Stimulated activated CD8-positive, alpha-beta memory T cell treated with anti-CD3 and anti-CD28 coated beads, Interleukin-4, amount 100 ng/mL, for 48 hours (primary cell): ENCODE data around the gene MTOR.
"Not testable (repeated sequence)": the region's sequence is repeated elsewhere in the genome, so short reads cannot be mapped to it uniquely, and the experiment has no call there.

Experiments
- DNase-seq: peaks from one replicate; pipeline ENCODE4 v3.0.0-alpha.2; 2020

Gene MTOR

DNA sequence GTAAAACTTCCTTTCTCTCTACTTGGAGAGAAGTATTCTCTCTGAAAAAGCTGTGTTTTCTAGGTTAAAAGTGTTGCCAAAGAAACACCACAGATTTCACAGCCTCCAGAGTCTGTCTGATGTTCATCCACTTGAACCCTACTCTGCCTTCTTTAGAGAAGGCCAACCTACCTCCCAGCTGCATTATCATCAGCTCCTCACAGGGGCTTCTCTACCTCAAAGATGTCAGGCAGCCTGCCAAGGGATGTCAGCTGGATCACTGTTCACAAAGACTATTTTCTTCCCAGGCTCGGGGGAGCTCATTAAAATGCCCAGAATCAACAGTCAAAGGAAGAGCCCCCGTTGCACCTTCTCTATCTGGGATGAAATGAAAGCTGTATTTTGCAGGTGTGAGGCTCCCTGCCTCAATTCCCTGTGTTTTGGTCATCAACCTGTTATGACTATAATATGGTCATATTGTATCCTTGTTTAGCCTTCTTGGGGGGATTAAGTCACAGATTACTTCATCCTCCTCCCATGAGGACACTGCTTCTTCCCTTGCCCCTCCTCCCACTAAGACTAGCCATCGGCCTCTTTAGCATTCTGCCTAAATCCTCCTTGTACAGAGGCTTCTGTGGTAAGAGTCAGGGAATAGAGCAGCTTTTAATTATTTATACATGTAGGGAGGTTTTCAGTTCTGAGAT lies 47.5 kb downstream of the MTOR start:
- DNase-seq: no peak

- DNase-seq: no peak
These were observed 50.3 kb downstream of the MTOR start for GRCh38 chr1:11211925-11212587.

- no peak for DNase-seq
These were observed 50.9 kb downstream of the MTOR start for GRCh38 chr1:11211461-11211860.

DNA sequence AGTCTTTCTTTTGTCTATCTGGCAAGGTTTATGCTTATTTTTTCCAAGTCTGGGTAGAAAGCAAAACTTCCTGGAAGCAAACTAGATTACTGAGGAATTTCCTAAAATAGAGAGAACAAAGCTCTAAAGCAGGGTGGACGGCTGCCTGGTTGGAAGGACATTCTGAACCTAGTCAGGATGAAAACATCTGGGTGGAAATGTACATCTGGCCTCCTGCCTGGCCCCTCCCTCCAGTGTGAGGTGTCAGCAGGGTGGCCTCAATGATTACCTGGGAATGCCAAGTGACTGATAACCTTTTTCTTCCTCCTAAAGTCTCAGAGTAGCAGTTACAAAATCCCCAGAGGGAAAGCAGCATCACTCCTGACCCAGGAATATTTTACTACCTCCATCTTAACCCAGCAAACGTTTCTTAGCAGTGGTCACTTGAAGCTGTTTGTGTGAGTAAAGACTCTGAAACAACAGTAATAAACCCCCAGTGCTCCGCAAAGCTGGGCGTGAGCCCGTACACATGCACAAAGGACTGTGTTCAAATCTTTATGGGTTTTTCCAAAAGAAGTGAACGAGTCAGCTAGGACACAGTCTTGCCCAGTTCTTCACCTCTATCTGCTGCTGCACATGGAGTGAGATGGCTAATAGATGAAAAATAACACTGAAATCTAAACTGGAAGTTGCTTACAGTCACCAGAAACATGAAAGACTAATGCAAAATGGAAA lies 54.3 kb downstream of the MTOR start:
- no peak for DNase-seq

DNA sequence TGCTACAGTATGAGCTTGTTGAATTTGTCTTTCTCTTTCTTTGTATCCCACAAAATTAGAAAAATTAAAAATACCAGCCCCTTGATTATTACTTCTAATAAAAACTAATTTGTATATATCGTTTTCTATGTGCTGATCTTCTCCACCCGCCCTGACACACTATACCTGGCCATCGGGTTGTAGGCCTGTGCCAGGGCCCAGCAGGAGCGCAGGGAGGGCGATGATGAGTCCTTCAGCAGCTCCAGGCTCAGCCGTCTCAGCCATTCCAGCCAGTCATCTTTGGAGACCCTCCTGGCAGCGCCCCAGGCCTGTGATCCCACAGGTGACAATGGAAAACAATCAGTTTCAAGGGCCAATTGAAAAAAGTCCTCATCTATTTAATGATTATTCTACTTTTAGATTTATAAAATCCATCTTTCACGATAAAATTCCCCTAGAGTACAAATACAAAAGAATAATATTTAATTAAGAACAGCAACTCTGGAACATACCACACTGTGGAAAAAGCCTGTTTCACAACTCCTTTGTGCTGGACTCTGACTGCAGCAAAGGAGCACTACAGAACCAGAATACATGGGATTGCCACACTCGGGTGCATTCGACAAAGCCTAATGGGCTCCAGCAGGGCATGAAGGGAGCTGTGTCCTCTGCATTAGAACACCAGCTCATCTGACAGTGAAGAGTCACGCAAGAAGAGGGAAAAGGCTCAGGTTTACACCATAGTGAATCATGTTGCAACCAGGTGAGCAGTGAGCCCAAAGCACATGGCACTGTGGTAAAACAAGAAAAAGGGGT lies 57.8 kb downstream of the MTOR start:
- DNase-seq: no peak

DNA sequence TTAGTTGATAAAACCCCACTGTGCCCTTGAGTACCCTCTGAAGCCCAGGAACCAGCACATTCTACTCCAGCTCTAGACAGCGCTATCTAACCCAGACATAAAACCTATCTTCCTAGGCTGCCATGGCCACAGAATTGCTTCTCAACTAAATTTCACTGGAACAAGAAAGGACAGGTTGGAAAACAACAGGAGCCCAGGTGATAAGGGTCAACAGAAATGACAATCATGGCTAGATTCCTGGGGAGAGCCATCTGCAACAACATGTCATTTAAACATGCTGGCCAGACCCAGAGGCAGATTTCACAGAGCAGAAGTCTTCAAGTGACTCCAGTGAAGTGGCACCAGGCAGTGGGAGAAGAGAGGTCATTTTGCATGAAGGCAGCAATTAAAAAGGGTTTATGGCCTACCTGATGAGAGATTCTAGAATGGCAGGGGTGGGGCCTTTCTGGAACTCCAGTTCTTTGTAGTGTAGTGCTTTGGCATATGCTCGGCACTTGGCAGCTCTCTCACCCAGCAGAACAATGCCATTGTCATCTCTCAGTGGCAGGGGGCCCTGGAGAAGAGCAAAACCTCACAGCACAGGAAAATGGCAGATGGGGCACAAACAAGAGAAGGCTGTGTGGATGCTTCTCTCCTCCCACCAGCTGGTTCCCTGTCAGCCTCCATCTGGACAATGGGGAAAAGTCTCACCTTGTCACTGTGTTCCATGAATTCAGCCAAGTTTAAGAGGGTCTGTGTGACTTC lies 63.3 kb downstream of the MTOR start:
- no peak for DNase-seq

- DNase-seq: no peak
These were observed 64.1 kb downstream of the MTOR start for GRCh38 chr1:11198257-11198656.

GRCh38 chr1:11197359-11197758 lies 65.0 kb downstream of the MTOR start:
- no peak for DNase-seq

GRCh38 chr1:11196945-11197344 lies 65.4 kb downstream of the MTOR start:
- DNase-seq: no peak

DNA sequence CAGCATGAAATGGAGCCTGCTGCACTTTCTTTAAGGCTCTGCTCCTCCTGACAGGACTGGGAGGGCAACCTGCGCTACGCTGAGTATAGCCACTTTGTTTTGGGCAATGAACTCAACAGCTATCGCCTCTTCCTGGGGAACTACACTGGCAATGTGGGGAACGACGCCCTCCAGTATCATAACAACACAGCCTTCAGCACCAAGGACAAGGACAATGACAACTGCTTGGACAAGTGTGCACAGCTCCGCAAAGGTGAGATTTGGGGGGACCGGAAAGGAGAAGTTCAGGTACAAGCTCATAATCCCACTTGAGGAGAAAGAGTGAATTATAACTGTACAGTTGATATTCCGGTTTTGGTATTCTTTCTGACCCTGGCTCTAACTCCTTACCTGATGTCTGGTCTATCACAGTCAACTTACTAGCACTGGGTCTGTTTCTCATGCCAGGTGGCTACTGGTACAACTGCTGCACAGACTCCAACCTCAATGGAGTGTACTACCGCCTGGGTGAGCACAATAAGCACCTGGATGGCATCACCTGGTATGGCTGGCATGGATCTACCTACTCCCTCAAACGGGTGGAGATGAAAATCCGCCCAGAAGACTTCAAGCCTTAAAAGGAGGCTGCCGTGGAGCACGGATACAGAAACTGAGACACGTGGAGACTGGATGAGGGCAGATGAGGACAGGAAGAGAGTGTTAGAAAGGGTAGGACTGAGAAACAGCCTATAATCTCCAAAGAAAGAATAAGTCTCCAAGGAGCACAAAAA lies 67.8 kb downstream of the MTOR start:
- no peak for DNase-seq

DNA sequence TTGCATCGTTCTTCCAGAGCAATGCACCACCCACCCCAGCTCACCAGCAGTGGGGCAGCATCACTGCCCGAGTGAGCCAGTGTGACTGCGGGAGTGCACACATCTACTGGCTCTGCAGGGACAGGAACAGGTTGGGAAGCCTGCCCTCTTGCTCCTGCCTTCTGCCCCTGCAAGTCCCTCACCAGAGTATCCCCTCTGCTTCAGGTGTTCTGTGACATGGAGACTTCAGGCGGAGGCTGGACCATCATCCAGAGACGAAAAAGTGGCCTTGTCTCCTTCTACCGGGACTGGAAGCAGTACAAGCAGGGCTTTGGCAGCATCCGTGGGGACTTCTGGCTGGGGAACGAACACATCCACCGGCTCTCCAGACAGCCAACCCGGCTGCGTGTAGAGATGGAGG lies 69.0 kb downstream of the MTOR start:
- no peak for DNase-seq

DNA sequence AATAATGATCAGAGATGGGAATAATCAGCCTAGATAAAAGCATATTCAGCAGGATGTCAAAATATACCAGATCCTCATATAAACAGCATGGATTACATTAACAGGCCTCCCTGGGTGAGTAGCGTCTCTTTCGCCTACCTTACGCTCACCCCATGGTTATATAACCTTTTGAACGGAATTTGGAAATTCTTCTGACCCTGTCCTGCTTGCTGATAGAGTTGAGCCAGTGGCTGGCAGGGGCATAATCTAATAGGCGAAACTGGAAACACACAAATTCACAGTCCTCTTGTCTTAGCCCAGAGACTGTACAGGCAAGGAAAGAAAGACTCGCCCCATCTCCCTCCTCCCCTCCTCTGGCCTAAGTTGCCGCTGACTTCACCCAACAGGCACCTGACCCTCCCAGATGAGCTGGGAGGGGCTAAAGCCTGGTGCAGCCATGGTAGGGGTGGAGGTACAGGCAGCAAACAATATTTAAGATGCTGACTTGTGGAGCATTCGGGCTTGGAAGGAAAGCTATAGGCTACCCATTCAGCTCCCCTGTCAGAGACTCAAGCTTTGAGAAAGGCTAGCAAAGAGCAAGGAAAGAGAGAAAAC lies 73.4 kb downstream of the MTOR start, which contains the start of gene ANGPTL7:
Gene ANGPTL7 (plus strand): TSS at position 498 of the 594 bp plus-strand sequence. CDS start 225 bp downstream, outside the sequence.
- no peak for DNase-seq

DNA sequence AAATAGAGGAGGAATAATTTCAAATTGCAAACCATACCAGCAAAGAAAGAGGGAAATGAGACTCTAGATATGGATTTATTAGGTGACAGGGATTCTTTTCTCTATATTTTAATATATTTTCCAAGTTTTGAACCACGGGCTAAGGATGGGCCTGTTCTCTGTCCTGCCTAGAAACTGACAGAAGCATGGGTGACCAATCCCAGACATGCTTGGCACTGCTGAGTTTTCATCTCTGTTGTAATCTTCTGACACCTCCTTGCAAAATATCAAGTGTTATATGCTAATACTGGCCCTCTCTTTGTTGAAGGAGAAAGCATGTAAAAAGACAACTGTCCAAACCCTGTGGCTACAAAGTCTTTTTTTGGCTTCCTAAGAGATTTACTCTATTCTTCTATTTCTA lies 74.0 kb downstream of the MTOR start:
- no peak for DNase-seq

GRCh38 chr1:11187931-11188330 lies 74.4 kb downstream of the MTOR start:
- no peak for DNase-seq

- no peak for DNase-seq
These were observed 74.9 kb downstream of the MTOR start for GRCh38 chr1:11187494-11187893.

GRCh38 chr1:11187000-11187399 lies 75.4 kb downstream of the MTOR start:
- DNase-seq: no peak

DNA sequence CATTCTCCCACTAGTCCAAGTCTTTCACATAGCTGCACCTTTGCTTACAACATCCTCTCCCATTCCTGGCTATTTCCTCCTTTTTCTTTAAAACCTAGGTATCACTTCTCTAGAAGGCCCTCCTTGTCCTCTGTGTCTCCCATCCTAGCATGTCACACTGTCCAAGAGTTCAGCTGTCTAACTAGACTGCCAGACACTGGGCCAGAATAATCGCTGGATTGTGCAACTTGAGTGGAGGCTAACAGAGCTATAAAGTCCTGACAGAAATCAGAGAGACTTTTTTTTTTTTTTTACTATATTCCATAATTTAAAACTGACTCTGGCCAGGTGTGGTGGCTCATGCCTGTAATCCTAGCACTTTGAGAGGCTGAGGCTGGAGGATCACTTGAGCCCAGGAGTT lies 77.4 kb downstream of the MTOR start:
- DNase-seq: no peak

DNA sequence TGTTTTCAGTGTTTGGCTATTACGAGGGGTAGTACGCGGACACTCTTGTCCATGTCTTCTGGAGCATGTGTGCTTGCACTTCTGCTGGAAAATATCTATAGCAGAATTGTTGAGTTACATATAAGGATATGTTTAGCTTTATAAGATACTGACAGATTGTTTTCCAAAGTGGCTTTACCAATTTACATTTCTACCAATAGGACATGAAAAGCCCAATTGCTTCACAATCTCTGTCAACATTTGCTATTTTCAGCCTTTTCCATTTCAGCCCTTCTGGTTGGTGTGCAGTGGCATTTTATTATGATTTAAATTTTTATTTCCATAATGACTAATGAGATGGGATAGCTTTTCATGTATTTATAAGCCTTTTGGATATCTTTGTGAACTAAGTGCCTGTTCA lies 79.5 kb downstream of the MTOR start:
- no peak for DNase-seq

GRCh38 chr1:11180342-11180744 lies 82.0 kb downstream of the MTOR start:
- no peak for DNase-seq

DNA sequence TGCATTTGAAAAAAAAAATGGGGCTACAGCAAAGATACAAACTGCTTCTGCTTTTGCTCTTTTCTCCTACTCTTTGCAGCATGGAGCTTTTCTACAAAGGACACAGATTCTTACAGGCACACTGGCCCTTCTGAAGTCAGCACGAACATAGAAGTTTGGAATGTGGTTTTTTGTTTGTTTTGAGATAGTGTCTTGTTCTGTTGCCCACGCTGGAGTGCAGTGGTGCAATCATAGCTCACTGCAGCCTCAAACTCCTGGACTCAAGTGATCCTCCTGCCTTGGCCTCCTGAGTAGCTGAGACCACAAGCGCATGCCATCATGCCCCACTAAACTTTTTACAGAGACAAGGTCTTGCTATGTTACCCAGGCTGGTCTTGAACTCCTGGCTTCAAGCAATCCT lies 82.6 kb downstream of the MTOR start:
- DNase-seq: not testable (repeated sequence)

GRCh38 chr1:11179125-11179524 lies 83.2 kb downstream of the MTOR start:
- DNase-seq: no peak
